B cell (primary cell): ENCODE measurements around the gene CIT.

Experiments
- EZH2 ChIP-seq: IDR thresholded peaks from 2 replicates; pipeline ENCODE4 v1.6.1; 2012; ENCODE audit warnings: borderline replicate concordance, low read depth, mild to moderate bottlenecking, moderate library complexity, low read length; ENCODE audit not compliant: insufficient read depth, poor library complexity, severe bottlenecking
- TF ChIP-seq, protein P1 (sequence below): fragments of 200-600 bp; IDR thresholded peaks from one replicate; pipeline ENCODE4 v1.8.0; 2022; ENCODE audit warnings: antibody characterized with exemption, mild to moderate bottlenecking

DNA sequence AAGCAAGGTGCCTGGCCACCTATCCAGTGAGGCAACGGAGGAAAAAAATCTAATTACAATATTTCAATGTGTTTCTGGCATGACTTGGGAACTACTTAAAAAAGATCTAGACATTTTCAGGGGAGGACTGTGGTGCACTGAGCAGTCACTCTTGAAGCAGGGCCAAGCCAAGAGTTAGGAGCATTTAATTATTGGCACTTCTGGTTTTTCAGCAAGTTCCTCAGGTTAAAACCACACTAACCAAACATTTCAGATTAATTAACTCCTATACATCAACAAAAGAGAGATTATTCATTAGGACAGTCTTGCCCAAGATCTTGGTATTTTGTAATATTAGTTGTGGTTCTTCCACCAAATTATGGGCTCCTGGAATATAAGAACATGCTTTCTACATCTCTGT lies 183.6 kb downstream of the CIT start:
- TF ChIP-seq, protein P1, sequence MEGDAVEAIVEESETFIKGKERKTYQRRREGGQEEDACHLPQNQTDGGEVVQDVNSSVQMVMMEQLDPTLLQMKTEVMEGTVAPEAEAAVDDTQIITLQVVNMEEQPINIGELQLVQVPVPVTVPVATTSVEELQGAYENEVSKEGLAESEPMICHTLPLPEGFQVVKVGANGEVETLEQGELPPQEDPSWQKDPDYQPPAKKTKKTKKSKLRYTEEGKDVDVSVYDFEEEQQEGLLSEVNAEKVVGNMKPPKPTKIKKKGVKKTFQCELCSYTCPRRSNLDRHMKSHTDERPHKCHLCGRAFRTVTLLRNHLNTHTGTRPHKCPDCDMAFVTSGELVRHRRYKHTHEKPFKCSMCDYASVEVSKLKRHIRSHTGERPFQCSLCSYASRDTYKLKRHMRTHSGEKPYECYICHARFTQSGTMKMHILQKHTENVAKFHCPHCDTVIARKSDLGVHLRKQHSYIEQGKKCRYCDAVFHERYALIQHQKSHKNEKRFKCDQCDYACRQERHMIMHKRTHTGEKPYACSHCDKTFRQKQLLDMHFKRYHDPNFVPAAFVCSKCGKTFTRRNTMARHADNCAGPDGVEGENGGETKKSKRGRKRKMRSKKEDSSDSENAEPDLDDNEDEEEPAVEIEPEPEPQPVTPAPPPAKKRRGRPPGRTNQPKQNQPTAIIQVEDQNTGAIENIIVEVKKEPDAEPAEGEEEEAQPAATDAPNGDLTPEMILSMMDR, result no peak
- TF ChIP-seq EZH2, result no peak
